Effector CD8-positive, alpha-beta T cell (primary cell): ENCODE measurements around the gene SMARCD3.

ENCODE experiments used
- DNase-seq: peaks from one replicate; lab custom pipeline; 2025; lab: John Stamatoyannopoulos, UW
- total RNA-seq, 4 experiments: gene quantifications; one replicate each; lab custom pipeline; 2026; lab: John Stamatoyannopoulos, UW

Gene SMARCD3
- total RNA-seq: 8.1 to 102 (median 27.5) reads per million in 4 experiments

DNA sequence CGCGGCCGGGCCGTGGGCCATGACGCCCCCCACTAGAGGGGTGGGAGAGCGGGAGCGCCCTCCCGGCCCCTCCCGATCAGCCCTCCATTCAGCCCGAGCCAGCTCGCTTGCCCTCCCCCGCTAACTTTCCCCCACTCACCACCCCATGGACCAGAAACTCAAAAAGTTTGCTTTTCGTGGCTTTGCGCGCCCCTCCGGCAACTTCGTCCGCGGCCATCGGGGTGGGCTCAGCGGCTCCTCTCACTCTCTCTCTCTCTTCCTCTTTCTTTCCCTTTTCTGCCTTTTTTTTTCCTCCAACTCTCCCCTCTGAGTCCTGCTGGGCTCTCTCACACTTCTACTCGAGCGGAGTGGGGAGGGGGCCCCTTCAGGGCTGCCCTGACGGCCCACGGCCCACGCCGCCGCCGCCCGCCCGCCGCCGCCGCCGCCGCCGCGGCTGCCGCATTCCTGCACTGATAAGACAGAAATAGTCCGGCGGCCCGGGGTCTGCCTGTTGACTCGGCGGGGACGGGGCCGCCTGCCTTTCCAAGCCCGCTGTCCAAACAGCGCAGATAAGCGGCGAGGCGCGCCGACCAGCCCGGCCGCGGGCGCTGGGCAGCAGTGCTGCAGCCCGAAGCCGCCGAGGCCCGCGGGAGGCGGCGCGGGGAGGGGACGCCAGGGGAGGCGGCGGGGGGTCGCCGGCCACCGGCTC lies at the start of gene SMARCD3:
Gene SMARCD3 (minus strand): TSS at position 349 of the 688 bp plus-strand sequence. CDS start 132 bp downstream, at position 217.
- DNase-seq: no peak

DNA sequence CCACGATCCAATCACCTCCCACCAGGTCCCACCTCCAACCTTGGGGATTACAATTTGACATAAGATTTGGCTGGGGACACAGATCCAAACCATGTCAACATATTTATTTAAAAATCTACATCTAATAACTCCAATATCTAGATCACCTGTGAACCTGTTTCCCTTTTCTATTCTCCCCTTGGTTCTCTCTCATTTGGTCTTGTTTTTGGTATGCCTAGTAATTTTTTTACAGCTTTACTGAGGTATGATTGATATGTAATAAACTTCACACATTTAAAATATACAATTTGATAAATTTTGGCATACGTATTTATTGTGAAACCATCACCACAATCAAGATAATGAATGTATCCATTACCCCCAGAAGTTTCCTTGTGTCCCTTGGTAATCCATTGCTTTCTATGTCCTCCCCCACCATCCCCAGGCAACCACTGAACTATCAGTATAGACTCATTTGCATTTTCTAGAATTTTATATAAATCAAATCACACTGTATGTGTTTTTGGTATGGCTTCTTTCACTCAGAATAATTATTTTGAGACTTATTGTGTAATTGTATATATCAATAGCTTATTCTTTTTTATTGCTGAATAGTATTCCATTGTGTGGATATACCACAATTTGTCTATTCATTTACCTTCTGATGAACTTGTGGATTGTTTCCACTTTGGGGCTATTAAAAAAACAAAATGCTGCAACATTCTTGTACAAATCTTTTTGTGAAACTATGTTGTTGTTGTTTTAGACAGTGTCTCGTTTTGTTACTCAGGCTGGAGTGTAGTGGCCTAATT lies 47.9 kb upstream of the SMARCD3 start:
- no peak for DNase-seq

DNA sequence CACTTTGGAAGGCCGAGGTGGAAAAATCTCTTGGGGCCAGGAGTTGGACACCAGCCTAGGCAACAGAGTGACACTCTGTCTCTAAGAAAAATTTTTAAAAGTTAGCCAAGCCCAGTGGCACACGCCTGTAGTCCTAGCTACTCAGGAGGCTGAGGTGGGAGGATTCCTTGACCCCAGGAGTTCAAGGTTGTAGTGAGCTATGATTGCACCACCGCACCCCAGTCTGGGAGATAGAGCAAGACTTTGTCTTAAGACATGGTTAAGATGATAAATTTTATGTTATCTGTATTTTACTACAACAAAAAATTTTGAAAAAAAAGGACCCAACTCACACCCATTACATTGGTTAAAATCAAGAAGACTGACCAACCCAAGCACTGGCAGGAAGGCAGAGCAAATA lies 44.4 kb upstream of the SMARCD3 start:
- DNase-seq: no peak

DNA sequence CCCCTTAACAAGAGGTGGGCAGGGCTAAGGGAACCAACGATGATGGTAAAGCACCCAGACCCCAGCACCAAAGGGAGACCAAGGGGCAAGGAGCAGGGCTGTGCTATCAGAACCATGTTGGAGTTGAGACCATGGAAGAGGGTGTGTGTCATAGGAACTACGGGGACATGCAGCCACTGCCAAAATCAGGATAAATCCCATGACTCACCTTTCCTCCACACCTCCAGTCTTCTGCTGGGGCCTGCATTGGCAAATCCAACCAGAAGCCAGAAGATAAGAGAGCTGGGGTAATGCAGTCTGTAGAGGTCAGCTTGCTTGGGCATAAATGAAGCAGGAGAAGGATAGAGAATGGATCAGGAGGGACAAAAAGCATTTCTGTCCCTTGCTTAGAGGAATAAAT lies 42.7 kb upstream of the SMARCD3 start:
- no peak for DNase-seq

DNA sequence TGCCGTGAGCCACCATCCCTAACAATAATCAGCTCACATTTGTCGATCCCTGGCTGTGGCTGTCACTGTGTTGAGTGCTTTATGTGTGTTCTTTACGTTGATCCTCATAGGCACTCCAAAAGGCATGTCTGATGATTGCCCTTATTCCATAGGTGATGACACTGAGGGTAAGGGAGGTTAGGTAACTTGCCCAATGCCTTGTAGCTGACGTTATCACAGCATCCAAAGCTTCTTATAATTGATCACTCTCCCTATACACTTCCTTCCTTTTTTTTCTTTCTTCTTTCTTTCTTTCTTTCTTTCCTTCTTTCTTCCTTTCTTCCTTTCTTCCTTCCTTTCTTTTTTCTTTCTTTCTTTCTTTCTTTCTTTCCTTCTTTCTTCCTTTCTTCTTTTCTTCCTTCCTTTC lies 41.9 kb upstream of the SMARCD3 start:
- no peak for DNase-seq

DNA sequence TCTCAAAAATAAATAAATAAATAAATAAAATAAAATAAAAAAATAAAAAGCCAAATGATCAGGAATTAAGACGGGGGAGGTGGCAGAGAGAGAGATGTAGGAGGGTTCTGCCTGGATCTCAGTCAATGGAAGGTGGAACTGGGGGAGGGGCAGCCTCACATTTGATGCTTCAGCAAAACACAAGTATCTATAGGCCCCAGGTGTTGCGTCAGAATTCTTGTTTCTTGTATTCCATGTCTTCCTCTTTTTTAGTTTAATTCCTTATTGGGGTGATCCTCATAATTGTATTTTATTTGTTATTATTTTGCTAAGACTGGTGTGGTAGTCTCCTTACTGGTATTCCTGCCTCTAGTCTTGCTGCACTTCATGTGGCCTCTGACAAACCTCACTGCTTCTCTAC lies 41.4 kb upstream of the SMARCD3 start:
- DNase-seq: no peak

DNA sequence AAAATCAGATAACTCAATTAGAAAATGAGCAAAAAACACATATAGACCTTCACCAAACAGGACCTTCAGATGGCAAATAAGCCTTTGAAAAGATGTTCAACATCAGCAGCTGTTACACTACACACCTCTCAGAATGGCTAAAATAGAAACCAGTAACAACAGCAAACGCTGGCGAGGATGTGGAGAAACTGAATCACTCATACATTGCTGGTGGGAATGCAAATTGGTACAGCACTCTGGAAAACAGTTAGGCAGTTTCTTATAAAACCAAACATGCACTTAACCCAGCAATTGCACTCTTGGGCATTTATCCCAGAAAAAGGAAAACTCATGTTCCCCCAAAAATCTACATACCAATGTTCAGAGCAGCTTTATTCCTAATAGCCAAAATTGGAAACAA lies 37.7 kb upstream of the SMARCD3 start:
- no peak for DNase-seq

DNA sequence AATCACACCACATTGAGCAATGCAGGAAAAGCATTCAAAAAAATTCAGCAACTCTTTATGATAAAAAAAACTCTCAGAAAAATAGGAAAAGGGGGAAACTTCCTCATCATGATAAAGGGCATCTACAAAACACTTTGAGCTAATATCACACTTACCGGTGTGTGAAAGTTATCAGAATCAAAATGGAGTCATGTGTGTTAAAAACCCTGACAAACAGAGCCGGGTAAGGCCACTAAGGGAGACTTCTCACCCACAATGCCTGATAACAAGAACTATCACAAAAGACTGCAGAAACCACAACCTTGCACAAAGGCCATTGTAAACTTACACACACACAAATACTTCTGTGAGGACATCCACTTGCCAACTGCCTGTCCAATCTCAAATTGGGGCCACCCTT lies 34.8 kb upstream of the SMARCD3 start:
- no peak for DNase-seq

DNA sequence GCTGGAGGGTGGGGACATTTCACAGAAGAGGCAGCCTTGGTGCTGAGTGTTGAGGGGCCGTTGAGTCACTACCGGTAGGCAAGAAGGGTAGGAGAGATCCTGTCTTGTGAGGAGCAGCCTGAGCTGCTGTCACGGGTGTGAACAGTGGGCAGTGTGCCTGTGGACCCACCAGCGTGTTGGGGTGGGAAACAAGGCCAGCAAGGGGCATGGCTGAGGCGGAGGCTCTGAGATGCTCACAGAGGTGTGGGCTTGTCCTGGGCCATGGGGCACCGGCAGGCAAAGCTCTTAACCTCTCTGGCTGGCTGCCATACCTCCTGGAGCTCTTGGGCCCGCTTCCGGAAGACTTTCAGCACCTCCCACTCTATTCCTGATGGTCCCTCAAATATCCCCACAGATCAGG lies 33.6 kb upstream of the SMARCD3 start:
- no peak for DNase-seq

DNA sequence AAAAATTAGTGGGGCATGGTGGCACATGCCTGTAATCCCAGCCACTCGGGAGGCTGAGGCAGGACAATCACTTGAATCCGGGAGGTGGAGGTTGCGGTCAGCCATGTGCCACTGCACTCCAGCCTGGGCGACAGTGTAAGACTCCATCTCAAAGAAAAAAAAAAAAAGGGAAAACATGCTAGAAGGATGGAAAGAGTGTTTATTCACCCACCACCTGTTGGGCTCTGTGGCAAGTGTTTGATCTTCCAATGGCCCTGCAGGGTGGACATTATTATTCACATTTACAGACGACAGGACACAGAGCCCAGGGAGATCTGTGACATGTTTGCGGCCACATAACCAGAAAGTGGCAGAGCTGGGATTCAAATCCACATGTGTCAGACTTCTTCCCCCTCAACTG lies 33.2 kb upstream of the SMARCD3 start:
- DNase-seq: no peak

DNA sequence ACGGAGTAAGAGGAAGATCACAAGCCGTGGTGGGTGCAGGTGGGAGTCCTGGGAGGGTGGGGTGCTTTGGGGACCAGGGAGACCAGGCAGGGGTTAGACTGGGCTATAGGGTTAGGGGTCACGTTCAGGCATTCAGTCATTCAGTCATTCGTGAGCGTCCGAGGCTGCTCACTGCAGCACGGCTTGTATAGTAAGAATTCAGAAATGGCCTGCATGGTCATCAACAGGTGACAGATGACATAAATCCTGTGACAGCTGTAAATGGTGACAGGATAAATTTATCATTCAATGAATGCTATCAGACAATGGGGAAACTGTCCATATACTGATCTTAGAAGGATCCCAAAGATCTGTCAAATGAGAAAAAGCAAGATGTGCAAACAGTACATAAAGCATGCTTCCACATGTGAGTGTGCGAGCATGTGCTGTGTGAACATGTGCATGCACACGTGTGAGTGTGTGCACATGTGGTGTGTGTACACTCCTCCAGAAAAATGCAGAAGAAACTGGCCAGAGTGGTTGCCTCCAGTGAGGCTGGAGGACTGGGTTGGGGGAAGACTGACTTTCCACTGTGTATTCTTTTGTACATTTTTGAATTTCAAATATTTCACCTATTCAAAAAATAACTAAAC lies 32.0 kb upstream of the SMARCD3 start:
- no peak for DNase-seq

DNA sequence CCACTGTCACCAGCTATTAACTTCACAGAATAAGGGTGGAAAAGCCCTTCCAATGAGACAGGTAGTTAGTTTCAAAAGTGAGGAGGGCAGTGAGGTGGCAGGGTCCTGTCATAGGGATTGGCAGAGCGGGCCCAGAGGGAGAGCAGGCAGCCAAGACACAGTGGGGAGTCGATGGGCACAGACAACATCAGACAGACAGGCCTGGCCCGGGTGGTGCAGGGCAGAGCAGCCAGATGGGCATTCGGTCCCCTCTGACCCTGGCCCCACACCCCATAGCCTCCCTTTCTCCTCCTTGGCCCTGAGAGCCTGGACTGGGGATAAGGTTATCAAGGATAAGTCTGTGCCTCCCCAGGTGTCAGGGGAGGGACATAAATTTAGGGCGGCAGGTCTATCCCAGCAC lies 31.4 kb upstream of the SMARCD3 start:
- DNase-seq: no peak

DNA sequence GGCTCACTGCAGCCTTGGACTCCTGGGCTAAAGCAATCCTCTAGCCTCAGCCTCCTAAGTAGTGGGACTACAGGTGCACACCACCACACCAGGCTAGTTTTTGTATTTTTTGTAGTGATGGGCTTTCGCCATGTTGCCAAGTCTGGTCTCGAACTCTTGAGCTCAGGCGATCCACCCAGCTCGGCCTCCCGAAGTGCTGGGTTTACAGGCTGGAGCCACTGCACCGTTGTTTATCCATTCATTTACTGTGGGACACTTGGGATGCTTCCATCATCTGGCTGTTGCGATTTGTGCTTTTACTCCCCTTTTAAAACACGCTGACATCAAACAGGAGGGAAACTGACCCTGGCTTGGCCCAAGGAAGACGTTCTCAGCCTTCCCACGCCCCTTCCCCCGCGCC lies 30.5 kb upstream of the SMARCD3 start:
- no peak for DNase-seq

DNA sequence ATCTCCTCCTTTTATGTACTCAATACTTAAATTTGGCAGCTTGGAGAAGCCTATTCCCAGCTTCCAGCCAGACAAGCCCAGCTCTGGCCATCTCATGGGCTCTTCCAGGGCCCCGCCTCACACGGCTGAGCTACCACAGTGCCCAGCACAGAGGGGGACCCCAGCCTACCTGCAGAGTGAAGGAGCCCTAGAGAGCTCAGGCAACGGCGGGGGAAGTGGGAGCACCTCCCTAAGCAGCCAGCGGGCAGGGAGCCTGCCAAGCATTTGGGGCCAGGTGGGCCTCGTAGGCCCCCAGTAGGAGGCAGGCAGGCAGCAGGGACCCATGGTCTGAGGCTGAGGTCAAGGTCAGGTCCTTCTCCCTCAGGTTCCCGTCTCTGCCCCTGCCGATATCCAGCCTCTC lies 29.1 kb upstream of the SMARCD3 start:
- no peak for DNase-seq

DNA sequence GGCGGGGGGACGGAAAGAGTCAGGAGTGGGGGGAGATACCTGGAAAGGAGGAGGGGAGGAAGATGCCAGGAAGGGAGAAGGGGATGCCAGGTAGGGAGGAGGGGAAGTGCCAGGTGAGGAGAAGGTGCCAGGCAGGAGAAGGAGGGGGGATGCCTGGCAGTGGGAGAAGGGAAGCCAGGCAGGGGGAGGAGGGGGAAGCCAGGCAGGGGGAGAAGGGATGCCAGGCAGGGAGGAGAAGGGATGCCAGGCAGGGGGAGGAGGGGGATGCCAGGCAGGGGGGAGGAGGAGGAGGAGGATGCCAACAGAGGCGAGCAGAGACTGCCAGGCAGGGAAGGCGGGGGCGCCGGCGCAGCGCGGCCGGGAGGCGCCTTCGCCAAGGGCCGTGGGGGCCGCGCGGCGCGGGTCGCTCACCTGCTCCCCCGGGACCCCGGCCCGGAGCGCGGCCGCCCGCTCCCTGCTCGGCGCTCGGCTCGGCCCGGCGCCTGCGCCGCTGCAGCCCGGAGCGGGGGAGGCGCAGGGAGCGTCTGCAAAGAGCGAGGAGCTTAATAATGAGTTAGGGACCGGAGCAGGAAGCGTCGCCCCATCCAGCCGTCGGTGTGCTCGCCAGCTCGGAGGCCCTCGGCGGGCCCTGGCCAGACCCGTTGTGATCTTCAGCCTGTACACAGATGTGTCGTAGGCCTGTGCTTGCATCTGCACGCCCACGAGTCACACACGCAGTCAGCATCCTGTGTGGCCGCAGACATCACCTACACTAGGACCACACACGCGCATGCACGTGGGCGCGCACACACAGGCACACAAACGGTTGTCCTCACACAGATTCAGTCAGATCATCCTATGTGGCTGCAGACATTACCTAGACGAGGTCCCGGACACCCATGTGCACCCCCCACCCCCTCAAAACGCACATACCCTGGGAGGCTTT lies 28.4 kb upstream of the SMARCD3 start:
- no peak for DNase-seq

DNA sequence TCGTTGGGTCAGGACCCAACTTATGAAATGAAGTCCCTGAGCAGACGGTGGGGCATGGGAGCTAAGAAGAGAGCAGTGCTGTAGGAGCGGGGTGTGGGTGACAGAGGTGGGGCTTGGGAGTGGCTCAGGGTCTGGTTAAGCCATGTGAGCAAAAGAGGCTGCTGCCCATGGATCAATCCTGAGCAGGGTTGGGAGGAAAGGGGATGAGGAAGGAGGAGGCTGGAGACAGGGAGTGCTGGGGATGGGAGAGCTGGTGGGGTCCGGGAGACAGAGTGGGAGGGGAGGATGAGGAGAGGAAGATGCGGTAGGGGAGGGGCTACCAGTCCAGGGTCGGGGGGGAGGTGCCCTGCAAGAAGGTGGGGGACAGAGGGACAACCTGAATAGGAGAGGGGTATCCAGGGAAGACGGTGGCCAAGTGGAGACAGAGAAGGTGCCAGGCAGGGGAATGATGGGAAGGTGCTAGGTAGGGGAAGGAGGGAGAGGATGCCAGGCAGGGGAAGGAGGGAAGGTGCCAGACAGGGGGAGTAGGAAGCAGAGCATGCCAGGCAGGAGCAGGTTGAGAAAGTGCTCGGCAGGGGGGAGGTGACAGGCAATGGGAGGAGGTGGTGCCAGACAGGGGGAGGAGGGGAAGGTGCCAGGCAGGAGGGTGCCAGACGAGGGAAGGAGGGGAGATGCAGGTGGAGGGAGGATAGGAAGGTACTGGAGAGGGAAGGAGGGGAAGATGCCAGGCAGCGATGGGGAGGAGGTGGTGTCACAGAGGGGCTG lies 27.5 kb upstream of the SMARCD3 start:
- no peak for DNase-seq

DNA sequence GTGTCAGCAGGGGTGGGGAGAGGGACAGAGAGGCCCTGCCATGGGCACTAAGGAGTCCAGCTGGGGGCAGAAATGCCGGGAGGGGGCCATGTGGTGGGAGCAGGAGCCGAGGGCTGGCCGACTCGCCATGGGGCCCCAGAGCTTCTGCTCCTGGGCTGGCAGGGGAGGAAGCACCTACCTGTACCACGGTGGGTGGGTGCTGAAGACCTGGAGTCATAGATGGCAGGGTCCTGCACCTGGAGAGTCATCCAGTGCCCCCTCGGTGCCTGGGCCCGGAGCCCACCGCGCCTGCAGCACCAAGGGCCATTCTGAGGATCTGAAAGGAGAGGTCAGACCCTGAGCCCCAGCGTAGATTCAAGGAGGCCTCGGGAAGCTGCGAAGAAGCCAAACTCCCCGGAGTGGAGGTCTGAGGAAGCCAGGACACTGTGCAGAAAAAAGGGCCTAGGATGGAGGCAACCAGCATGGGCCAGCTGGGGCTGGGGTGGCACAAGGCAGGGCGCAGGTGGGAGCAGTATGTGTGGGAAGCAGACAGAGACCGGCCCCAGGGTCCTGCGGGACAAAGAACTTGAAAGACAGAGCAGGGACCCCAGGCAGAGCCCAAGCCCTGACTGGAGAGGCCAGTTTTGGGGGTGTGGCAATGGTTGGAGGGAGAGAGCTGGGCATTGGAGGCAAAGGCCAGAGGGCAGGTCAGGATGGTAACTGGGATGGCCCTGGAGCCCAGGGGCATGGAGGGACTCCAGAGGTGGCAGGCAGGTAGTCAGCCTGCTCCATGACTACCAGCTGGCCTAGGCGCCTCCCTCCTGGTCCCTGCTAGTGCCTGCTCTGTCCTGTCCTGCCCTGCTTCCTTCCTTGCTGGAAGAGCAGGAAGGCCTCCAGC lies 26.7 kb upstream of the SMARCD3 start:
- DNase-seq: no peak

DNA sequence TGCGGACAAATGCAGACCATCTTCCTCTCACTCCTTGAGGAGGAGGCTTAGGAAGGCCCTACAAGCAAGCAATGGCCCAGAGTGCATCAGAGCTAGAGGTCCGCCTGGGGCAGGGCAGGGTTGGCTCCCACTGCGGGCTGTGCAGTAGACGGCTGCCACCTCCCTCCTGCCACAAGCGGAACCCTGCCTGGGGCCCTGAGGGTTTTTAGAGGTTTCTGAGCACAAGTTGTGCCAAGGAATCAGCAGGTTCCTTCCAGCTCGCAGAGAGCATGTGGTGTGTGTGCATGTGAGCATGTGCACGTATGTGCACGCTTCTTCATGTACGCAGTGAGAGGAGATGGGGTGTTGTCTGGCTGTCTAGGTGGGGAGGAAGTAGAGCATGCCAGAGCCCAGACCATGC lies 25.9 kb upstream of the SMARCD3 start:
- no peak for DNase-seq

DNA sequence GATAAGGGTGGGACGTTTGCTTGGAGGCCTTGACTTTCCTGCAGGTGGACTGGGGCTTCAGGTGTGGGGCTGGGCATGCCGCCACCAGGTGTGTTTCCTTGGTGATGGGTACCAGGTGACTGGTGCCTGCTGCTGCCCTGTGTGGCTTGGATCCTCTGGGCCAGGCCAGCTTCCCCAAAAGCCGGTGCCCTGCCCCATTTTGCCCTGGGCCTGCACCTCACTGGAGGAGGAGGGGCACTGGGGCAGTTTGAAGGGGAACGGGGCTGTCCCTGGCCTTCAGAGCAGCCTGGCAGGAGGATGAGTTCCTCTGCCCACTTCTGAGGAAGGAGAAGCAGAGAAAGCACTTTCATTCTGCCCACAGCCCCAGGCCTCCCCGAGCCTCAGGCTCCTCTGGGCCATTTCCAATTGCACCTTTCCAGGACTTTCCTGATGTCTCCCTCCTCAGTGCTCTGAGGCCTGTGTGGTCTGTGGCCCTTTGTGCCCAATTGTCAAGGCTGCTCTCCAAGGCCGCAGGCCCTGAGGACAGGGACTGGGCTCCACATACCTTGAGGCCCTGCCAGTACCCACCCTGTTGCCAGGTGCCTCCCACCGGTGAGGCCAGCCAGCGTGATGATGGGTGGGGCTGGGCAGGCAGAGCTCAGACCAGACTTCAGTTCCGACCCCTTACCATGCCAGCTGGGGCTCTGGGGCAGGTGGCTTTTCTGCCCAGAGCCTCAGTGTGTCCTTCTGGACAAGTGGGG lies 25.3 kb upstream of the SMARCD3 start:
- DNase-seq: no peak
